Right cardiac atrium (tissue), 5 donors: ENCODE data around the gene TMEM187. TPM values are rescaled to one million over a fixed set of nuclear protein-coding genes. Genes with fewer than 3 reads are reported as not detected.

Experiments used
- ATAC-seq, 2 donors: fragments of 200-7000 bp; cut with Tn5 transposase; one replicate each; pipeline versions ENCODE4 v1.8.0 to v1.9.1; 2020; ENCODE audit warnings: moderate library complexity in 2 of 2, mild to moderate bottlenecking in 1 of 2
- DNase-seq, 3 donors: peaks; one replicate each; pipeline ENCODE4 v3.0.0-alpha.2; 2020
- H3K27ac ChIP-seq: one replicate; pipeline ENCODE4 v1.5.1; 2013; ENCODE audit warnings: mild to moderate bottlenecking, low read length, control low read depth, moderate library complexity
- H3K27me3 ChIP-seq: one replicate; pipeline ENCODE4 v1.6.1; 2013; ENCODE audit not compliant: control insufficient read depth, insufficient read depth
- H3K4me1 ChIP-seq: one replicate; pipeline ENCODE4 v1.6.1; 2013; ENCODE audit warnings: low read length; ENCODE audit not compliant: control insufficient read depth, insufficient read depth
- H3K4me3 ChIP-seq: one replicate; pipeline ENCODE4 v1.5.1; 2013; ENCODE audit warnings: low read length, control low read depth
- H3K9me3 ChIP-seq: one replicate; pipeline ENCODE4 v1.6.1; 2013; ENCODE audit warnings: low read length; ENCODE audit not compliant: control insufficient read depth
- WGBS: extraction: QIAGEN DNeasy Blood & Tissue Kit; methylation state at CpG from one replicate; pipeline ENCODE4 v1.1.7; 2013; 5-methylcytosine and 5-hydroxymethylcytosine counted together
- intact Hi-C, 4 donors: fragments of 100-400 bp; cut with DNase I; formaldehyde crosslinking; loops; one replicate each; pipeline versions ENCODE4 v1.11.0 to v1.14.0; 2022 to 2023
- long read RNA-seq, 4 donors: library from polyadenylated mRNA; unstranded; transcript quantifications; one replicate each; pipeline ENCODE4 v2.0.0, GENCODE V29; 2020 to 2021
- polyA plus RNA-seq: library from polyadenylated mRNA; stranded (reverse); fragments of 200-250 nt; gene quantifications from one replicate; pipeline ENCODE4 v1.2.3, GENCODE V29; 2013
- total RNA-seq, 4 donors: library from RNA; stranded (reverse); fragmentation: NEBNext Ultra II Directional; extraction: Animal tissue kit (Norgen Biotek cat#: 25700); gene quantifications; one replicate each; pipeline ENCODE4 v1.2.1, GENCODE V29; 2021
- donor health status: healthy with polysubstance abuse.
- donor health status: DM: no; HTN: yes; CAD: no.
- donor health status: DM: no; HTN: no; CAD: no.
- donor health status: DM: no; HTN: yes; CAD: no; lungs with severe emphysema.
- donor health status: DM: yes; HTN: yes; CAD: no.

The TMEM187 gene
- total RNA-seq: 10 to 100 TPM in 2 of 4 donors, 1 to 10 TPM in 2; 7.6 to 11.9 (median 10.4) TPM
- polyA plus RNA-seq: 6.8 TPM
- long read RNA-seq, donor 1, transcript TMEM187-201 (2 exons, 1,880 nt): major isoform, 26 of 29 reads
- long read RNA-seq, donor 1, partial matches to known transcripts: 0 of 29 reads
- long read RNA-seq, donor 1, other reads (novel, unspliced or antisense): 3 of 29 reads
- long read RNA-seq, donor 2, transcript TMEM187-201 (2 exons, 1,880 nt): major isoform, 15 of 16 reads
- long read RNA-seq, donor 2, partial matches to known transcripts: 0 of 16 reads
- long read RNA-seq, donor 2, other reads (novel, unspliced or antisense): 1 of 16 reads
- long read RNA-seq, donor 3, transcript TMEM187-201 (2 exons, 1,880 nt): major isoform, 62 of 65 reads
- long read RNA-seq, donor 3, partial matches to known transcripts: 2 of 65 reads
- long read RNA-seq, donor 3, other reads (novel, unspliced or antisense): 0 of 65 reads
- long read RNA-seq, donor 4, transcript TMEM187-201 (2 exons, 1,880 nt): major isoform, 15 of 18 reads
- long read RNA-seq, donor 4, partial matches to known transcripts: 0 of 18 reads
- long read RNA-seq, donor 4, other reads (novel, unspliced or antisense): 3 of 18 reads

GRCh38 chrX:153972368-153973126 lies at the start of gene TMEM187:
TSS of gene TMEM187 (plus strand) at chrX:153972754. CDS start at chrX:153982063, 9,309 bp downstream.
- peak; percentile 67 to 76 for ATAC-seq
- DNase-seq: peak; percentile 90 to 96 (median 92)
- intact Hi-C loops: no loop called here
- peaks cover 12% of the 10 kb centered on the region for H3K4me1 ChIP-seq
- no peaks in the 10 kb centered on the region for H3K27me3 ChIP-seq
- no peaks in the 10 kb centered on the region for H3K9me3 ChIP-seq
- peak within 1 kb of the TSS; percentile 78 for H3K4me3 ChIP-seq
- under 1% methylated on average over 75 of the region's 103 CpGs for WGBS
- peak within 1 kb of the TSS; percentile 96 for H3K27ac ChIP-seq

GRCh38 chrX:153922932-153923857 lies 49.4 kb upstream of the TMEM187 start:
- 47% methylated on average over 25 of the region's 25 CpGs for WGBS
- peak; percentile 83 to 94 (median 94) for DNase-seq
- intact Hi-C loops: loop anchor here in 1 of 4 donors (10.0 kb wide), 1 partner anchor 128 kb away; the partner anchor contains the start of genes IDH3G and SSR4
- H3K27ac ChIP-seq: peak overlapping the region; percentile 6
- H3K4me3 ChIP-seq: no peak overlapping the region
- ATAC-seq: peak; percentile 49 to 54
- H3K4me1 ChIP-seq: peaks cover 7% of the 10 kb centered on the region
- H3K27me3 ChIP-seq: no peaks in the 10 kb centered on the region
- no peaks in the 10 kb centered on the region for H3K9me3 ChIP-seq

GRCh38 chrX:153924149-153924861 lies 48.2 kb upstream of the TMEM187 start:
- ATAC-seq (peak in 1 of 2 donors; percentile 25), DNase-seq (peak; percentile 60 to 72 (median 70))
- no peaks in the 10 kb centered on the region for H3K9me3 ChIP-seq
- intact Hi-C loops: loop anchor here in 1 of 4 donors (10.0 kb wide), 1 partner anchor 130 kb away; the partner anchor contains the start of genes IDH3G and SSR4
- 13% methylated on average over 14 of the region's 14 CpGs for WGBS
- H3K27ac ChIP-seq: peak overlapping the region; percentile 7
- H3K4me1 ChIP-seq: peaks cover 7% of the 10 kb centered on the region
- no peaks in the 10 kb centered on the region for H3K27me3 ChIP-seq
- no peak overlapping the region for H3K4me3 ChIP-seq

- Histone ChIP-seq H3K27me3 (no peaks in the 10 kb centered on the region), H3K4me3 (no peak overlapping the region), H3K4me1 (peaks cover 7% of the 10 kb centered on the region), H3K27ac (peak overlapping the region; percentile 1), H3K9me3 (no peaks in the 10 kb centered on the region)
- intact Hi-C loops: loop anchor here in 1 of 4 donors (10.0 kb wide), 1 partner anchor 131 kb away; the partner anchor contains the start of genes IDH3G and SSR4
- 84% methylated on average over 3 of the region's 4 CpGs for WGBS
- DNase-seq: no peak
- ATAC-seq: no peak
Observed at GRCh38 chrX:153925387-153925738, 47.2 kb upstream of the TMEM187 start.

- WGBS: 16% methylated on average over 53 of the region's 59 CpGs
- Histone ChIP-seq H3K4me1 (peaks cover 7% of the 10 kb centered on the region), H3K4me3 (peak within 1 kb of the TSS; percentile 5), H3K27ac (peak within 1 kb of the TSS; percentile 99), H3K27me3 (no peaks in the 10 kb centered on the region), H3K9me3 (no peaks in the 10 kb centered on the region)
- peak in 2 of 3 donors; percentile 62 to 66 for DNase-seq
- intact Hi-C loops: loop anchor here in 1 of 4 donors (10.0 kb wide), 1 partner anchor 131 kb away; the partner anchor contains the start of genes IDH3G and SSR4
- no peak for ATAC-seq
Observed at GRCh38 chrX:153925739-153926551, 46.6 kb upstream of the TMEM187 start, which contains the start of gene ARHGAP4. TSS of gene ARHGAP4 (minus strand) at chrX:153926264. CDS start at chrX:153926202, 62 bp downstream.

GRCh38 chrX:153926552-153926857 lies 46.0 kb upstream of the TMEM187 start:
- no peak overlapping the region for H3K4me3 ChIP-seq
- ATAC-seq (no peak), DNase-seq (no peak)
- intact Hi-C loops: loop anchor here in 1 of 4 donors (10.0 kb wide), 1 partner anchor 132 kb away; the partner anchor contains the start of genes IDH3G and SSR4
- H3K4me1 ChIP-seq: peaks cover 7% of the 10 kb centered on the region
- no peaks in the 10 kb centered on the region for H3K9me3 ChIP-seq
- 13% methylated on average over 4 of the region's 4 CpGs for WGBS
- no peaks in the 10 kb centered on the region for H3K27me3 ChIP-seq
- H3K27ac ChIP-seq: peak overlapping the region; percentile 99

GRCh38 chrX:153926858-153927671 lies 45.5 kb upstream of the TMEM187 start:
- H3K27ac ChIP-seq: peak overlapping the region; percentile 99
- DNase-seq (peak; percentile 64 to 79 (median 76)), ATAC-seq (peak; percentile 1 to 20)
- WGBS: 8% methylated on average over 31 of the region's 31 CpGs
- intact Hi-C loops: loop anchor here in 1 of 4 donors (10.0 kb wide), 1 partner anchor 132 kb away; the partner anchor contains the start of genes IDH3G and SSR4
- peaks cover 7% of the 10 kb centered on the region for H3K4me1 ChIP-seq
- no peaks in the 10 kb centered on the region for H3K9me3 ChIP-seq
- H3K4me3 ChIP-seq: peak overlapping the region; percentile 50
- H3K27me3 ChIP-seq: no peaks in the 10 kb centered on the region

- WGBS: 0% methylated on average over 8 of the region's 8 CpGs
Observed at GRCh38 chrX:153927672-153927921, 45.0 kb upstream of the TMEM187 start.

More at GRCh38 chrX:153927672-153927921, 45.0 kb upstream of the TMEM187 start:
- peak overlapping the region; percentile 99 for H3K27ac ChIP-seq
- intact Hi-C loops: loop anchor here in 1 of 4 donors (10.0 kb wide), 1 partner anchor 133 kb away; the partner anchor contains the start of genes IDH3G and SSR4
- peak in 1 of 2 donors; percentile 1 for ATAC-seq
- H3K9me3 ChIP-seq: no peaks in the 10 kb centered on the region
- peaks cover 7% of the 10 kb centered on the region for H3K4me1 ChIP-seq
- no peak for DNase-seq
- H3K4me3 ChIP-seq: peak overlapping the region; percentile 50
- H3K27me3 ChIP-seq: no peaks in the 10 kb centered on the region
